SK-N-SH treated with all-trans-retinoic acid at 6 μM for 48 hours (cell line): ENCODE results near the gene RAB30.

Experiments
- ATAC-seq: fragments of 200-7000 bp; cut with Tn5 transposase; 3 replicates; pipeline ENCODE4 v1.9.1; 2020; ENCODE audit warnings: mild to moderate bottlenecking, moderate library complexity
- ARNTL ChIP-seq: fragments of 450-650 bp; formaldehyde crosslinking; IDR thresholded peaks from 2 replicates; pipeline ENCODE4 v1.5.0; 2020; ENCODE audit warnings: low read depth, mild to moderate bottlenecking, moderate library complexity, borderline replicate concordance
- BACH2 ChIP-seq: fragments of 250-450 bp; sonication (Bioruptor Pico); IDR thresholded peaks from 2 replicates; pipeline ENCODE4 v1.9.0; 2021; ENCODE audit warnings: mild to moderate bottlenecking, borderline replicate concordance
- CSDC2 ChIP-seq: fragments of 250-450 bp; sonication (Bioruptor Pico); IDR thresholded peaks from 2 replicates; pipeline ENCODE4 v1.5.0; 2020; ENCODE audit warnings: mild to moderate bottlenecking, moderate library complexity
- ESRRG ChIP-seq: fragments of 250-450 bp; sonication (Bioruptor Pico); IDR thresholded peaks from 2 replicates; pipeline ENCODE4 v1.6.1; 2021; ENCODE audit warnings: mild to moderate bottlenecking
- GLIS3 ChIP-seq: fragments of 250-450 bp; sonication (Bioruptor Pico); IDR thresholded peaks from 2 replicates; pipeline ENCODE4 v1.5.0; 2020; ENCODE audit warnings: mild to moderate bottlenecking, moderate library complexity
- ISL1 ChIP-seq: fragments of 250-450 bp; sonication (Bioruptor Pico); IDR thresholded peaks from 2 replicates; pipeline ENCODE4 v2.1.2; 2022; ENCODE audit warnings: mild to moderate bottlenecking, moderate library complexity
- OSR1 ChIP-seq: fragments of 250-450 bp; sonication (Bioruptor Pico); IDR thresholded peaks from 2 replicates; pipeline ENCODE4 v1.8.0; 2022; ENCODE audit warnings: moderate library complexity, mild to moderate bottlenecking, inconsistent platforms
- PPARA ChIP-seq: fragments of 250-450 bp; sonication (Bioruptor Pico); IDR thresholded peaks from 2 replicates; pipeline ENCODE4 v1.5.0; 2020; ENCODE audit warnings: mild to moderate bottlenecking, borderline replicate concordance
- RARB ChIP-seq: fragments of 250-450 bp; sonication (Bioruptor Pico); IDR thresholded peaks from 2 replicates; pipeline ENCODE4 v1.8.0; 2021; ENCODE audit warnings: mild to moderate bottlenecking, moderate library complexity
- SNAI2 ChIP-seq: fragments of 250-450 bp; sonication (Bioruptor Pico); IDR thresholded peaks from 2 replicates; pipeline ENCODE4 v1.5.0; 2020; ENCODE audit warnings: mild to moderate bottlenecking, moderate library complexity
- TCF4 ChIP-seq: fragments of 250-450 bp; sonication (Bioruptor Pico); IDR thresholded peaks from 2 replicates; pipeline ENCODE4 v1.8.0; 2021; ENCODE audit warnings: mild to moderate bottlenecking, moderate library complexity, borderline replicate concordance
- TOX ChIP-seq: fragments of 250-450 bp; sonication (Bioruptor Pico); IDR thresholded peaks from 2 replicates; pipeline ENCODE4 v1.8.0; 2021; ENCODE audit warnings: mild to moderate bottlenecking, moderate library complexity, borderline replicate concordance
- ZC3H10 ChIP-seq: fragments of 250-450 bp; sonication (Bioruptor Pico); IDR thresholded peaks from 2 replicates; pipeline ENCODE4 v1.5.1; 2021; ENCODE audit warnings: mild to moderate bottlenecking, moderate library complexity
- ZFP3 ChIP-seq: fragments of 250-450 bp; sonication (Bioruptor Pico); IDR thresholded peaks from 2 replicates; pipeline ENCODE4 v1.5.0; 2020; ENCODE audit warnings: mild to moderate bottlenecking, moderate library complexity
- ZFP30 ChIP-seq: fragments of 450-650 bp; formaldehyde crosslinking; IDR thresholded peaks from 2 replicates; pipeline ENCODE4 v1.5.0; 2022; ENCODE audit warnings: mild to moderate bottlenecking, moderate library complexity
- ZNF565 ChIP-seq: fragments of 450-650 bp; formaldehyde crosslinking; conservative IDR thresholded peaks from 2 replicates; pipeline ENCODE4 v1.5.0; 2020; ENCODE audit warnings: low read depth, mild to moderate bottlenecking, moderate library complexity
- ZNF70 ChIP-seq: fragments of 450-650 bp; formaldehyde crosslinking; IDR thresholded peaks from 2 replicates; pipeline ENCODE4 v1.5.0; 2020; ENCODE audit warnings: mild to moderate bottlenecking, moderate library complexity
- ZNF8 ChIP-seq: fragments of 450-650 bp; formaldehyde crosslinking; IDR thresholded peaks from 2 replicates; pipeline ENCODE4 v1.5.0; 2020; ENCODE audit warnings: mild to moderate bottlenecking, moderate library complexity
- TF ChIP-seq, protein P1 (sequence below): fragments of 250-450 bp; sonication (Bioruptor Pico); IDR thresholded peaks from 2 replicates; pipeline ENCODE4 v1.5.1; 2020; ENCODE audit warnings: low read depth, mild to moderate bottlenecking, moderate library complexity
- TF ChIP-seq, protein P2 (sequence below): fragments of 250-450 bp; sonication (Bioruptor Pico); IDR thresholded peaks from 2 replicates; pipeline ENCODE4 v1.5.0; 2020; ENCODE audit warnings: mild to moderate bottlenecking, moderate library complexity
- TF ChIP-seq, protein P3 (sequence below): fragments of 250-450 bp; sonication (Bioruptor Pico); IDR thresholded peaks from 2 replicates; pipeline ENCODE4 v1.5.1; 2021; ENCODE audit warnings: mild to moderate bottlenecking, moderate library complexity
- TF ChIP-seq, protein P4 (sequence below): fragments of 250-450 bp; sonication (Bioruptor Pico); IDR thresholded peaks from 2 replicates; pipeline ENCODE4 v1.8.0; 2020; ENCODE audit warnings: mild to moderate bottlenecking, moderate library complexity, borderline replicate concordance
- TF ChIP-seq, protein P5 (sequence below): fragments of 250-450 bp; sonication (Bioruptor Pico); IDR thresholded peaks from 2 replicates; pipeline ENCODE4 v1.8.0; 2021; ENCODE audit warnings: low read depth, mild to moderate bottlenecking, moderate library complexity, borderline replicate concordance

RAB30 gene

DNA sequence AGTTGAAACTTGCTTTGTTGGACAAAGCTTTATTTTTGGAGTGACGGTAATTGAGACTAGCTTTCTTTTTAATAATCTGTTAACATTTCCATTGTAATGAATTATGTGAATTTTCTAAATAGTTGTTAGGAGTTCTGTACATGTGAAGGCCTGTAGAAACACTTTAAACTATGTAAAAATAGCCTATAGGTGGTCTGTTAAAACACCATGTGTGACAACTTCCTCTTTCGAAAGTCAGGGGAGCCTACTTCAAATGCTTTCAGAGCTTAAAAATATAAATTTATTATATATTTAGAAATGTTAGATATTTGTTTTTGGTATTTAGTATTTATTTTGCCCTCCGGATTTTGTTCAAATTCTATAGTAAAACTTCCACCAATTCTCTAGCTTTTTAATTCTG, 141.5 kb downstream of the RAB30 start:
- TF ChIP-seq TCF4 (no peak), OSR1 (CRISPR knock-in tag) (no peak), BACH2 (CRISPR knock-in tag) (no peak), ZC3H10 (CRISPR knock-in tag) (no peak), ZFP30 (no peak), ZNF565 (CRISPR knock-in tag) (no peak), CSDC2 (CRISPR knock-in tag) (no peak), RARB (CRISPR knock-in tag) (no peak), ZNF70 (CRISPR knock-in tag) (no peak), ZNF8 (no peak), SNAI2 (CRISPR knock-in tag) (no peak), ARNTL (no peak), PPARA (CRISPR knock-in tag) (no peak), TOX (CRISPR knock-in tag) (no peak), GLIS3 (CRISPR knock-in tag) (no peak)
- TF ChIP-seq, protein P1, sequence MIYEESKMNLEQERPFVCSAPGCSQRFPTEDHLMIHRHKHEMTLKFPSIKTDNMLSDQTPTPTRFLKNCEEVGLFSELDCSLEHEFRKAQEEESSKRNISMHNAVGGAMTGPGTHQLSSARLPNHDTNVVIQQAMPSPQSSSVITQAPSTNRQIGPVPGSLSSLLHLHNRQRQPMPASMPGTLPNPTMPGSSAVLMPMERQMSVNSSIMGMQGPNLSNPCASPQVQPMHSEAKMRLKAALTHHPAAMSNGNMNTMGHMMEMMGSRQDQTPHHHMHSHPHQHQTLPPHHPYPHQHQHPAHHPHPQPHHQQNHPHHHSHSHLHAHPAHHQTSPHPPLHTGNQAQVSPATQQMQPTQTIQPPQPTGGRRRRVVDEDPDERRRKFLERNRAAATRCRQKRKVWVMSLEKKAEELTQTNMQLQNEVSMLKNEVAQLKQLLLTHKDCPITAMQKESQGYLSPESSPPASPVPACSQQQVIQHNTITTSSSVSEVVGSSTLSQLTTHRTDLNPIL (CRISPR knock-in tag): no peak
- TF ChIP-seq, protein P2, sequence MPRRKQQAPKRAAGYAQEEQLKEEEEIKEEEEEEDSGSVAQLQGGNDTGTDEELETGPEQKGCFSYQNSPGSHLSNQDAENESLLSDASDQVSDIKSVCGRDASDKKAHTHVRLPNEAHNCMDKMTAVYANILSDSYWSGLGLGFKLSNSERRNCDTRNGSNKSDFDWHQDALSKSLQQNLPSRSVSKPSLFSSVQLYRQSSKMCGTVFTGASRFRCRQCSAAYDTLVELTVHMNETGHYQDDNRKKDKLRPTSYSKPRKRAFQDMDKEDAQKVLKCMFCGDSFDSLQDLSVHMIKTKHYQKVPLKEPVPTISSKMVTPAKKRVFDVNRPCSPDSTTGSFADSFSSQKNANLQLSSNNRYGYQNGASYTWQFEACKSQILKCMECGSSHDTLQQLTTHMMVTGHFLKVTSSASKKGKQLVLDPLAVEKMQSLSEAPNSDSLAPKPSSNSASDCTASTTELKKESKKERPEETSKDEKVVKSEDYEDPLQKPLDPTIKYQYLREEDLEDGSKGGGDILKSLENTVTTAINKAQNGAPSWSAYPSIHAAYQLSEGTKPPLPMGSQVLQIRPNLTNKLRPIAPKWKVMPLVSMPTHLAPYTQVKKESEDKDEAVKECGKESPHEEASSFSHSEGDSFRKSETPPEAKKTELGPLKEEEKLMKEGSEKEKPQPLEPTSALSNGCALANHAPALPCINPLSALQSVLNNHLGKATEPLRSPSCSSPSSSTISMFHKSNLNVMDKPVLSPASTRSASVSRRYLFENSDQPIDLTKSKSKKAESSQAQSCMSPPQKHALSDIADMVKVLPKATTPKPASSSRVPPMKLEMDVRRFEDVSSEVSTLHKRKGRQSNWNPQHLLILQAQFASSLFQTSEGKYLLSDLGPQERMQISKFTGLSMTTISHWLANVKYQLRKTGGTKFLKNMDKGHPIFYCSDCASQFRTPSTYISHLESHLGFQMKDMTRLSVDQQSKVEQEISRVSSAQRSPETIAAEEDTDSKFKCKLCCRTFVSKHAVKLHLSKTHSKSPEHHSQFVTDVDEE (CRISPR knock-in tag): no peak
- TF ChIP-seq, protein P3, sequence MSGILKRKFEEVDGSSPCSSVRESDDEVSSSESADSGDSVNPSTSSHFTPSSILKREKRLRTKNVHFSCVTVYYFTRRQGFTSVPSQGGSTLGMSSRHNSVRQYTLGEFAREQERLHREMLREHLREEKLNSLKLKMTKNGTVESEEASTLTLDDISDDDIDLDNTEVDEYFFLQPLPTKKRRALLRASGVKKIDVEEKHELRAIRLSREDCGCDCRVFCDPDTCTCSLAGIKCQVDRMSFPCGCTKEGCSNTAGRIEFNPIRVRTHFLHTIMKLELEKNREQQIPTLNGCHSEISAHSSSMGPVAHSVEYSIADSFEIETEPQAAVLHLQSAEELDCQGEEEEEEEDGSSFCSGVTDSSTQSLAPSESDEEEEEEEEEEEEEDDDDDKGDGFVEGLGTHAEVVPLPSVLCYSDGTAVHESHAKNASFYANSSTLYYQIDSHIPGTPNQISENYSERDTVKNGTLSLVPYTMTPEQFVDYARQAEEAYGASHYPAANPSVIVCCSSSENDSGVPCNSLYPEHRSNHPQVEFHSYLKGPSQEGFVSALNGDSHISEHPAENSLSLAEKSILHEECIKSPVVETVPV: no peak
- ATAC-seq: no peak

DNA sequence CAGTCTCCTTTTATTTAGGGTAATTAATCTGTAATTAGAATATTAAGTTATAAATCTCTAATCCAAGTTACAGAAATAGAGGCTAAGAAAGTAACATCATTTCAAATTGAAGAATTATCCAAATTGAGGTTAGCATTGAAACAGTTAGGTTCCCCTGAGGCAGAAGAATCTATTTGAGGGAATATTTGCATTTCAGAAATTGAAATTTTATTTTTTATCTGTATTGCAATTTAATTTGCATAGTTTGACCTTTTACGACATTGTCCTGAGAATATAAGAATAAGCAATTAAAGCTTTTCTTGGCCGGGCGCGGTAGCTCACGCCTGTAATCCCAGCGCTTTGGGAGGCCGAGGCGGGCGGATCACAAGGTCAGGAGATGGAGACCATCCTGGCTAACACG, 142.6 kb downstream of the RAB30 start:
- no peak for ATAC-seq
- TF ChIP-seq TCF4 (no peak), BACH2 (CRISPR knock-in tag) (no peak), ZC3H10 (CRISPR knock-in tag) (no peak), ESRRG (no peak), ISL1 (CRISPR knock-in tag) (no peak), GLIS3 (CRISPR knock-in tag) (no peak), ZNF565 (CRISPR knock-in tag) (no peak), PPARA (CRISPR knock-in tag) (no peak), SNAI2 (CRISPR knock-in tag) (no peak), ZFP30 (no peak), ZNF8 (no peak), RARB (CRISPR knock-in tag) (no peak), OSR1 (CRISPR knock-in tag) (no peak), ZFP3 (no peak)
- TF ChIP-seq, protein P4, sequence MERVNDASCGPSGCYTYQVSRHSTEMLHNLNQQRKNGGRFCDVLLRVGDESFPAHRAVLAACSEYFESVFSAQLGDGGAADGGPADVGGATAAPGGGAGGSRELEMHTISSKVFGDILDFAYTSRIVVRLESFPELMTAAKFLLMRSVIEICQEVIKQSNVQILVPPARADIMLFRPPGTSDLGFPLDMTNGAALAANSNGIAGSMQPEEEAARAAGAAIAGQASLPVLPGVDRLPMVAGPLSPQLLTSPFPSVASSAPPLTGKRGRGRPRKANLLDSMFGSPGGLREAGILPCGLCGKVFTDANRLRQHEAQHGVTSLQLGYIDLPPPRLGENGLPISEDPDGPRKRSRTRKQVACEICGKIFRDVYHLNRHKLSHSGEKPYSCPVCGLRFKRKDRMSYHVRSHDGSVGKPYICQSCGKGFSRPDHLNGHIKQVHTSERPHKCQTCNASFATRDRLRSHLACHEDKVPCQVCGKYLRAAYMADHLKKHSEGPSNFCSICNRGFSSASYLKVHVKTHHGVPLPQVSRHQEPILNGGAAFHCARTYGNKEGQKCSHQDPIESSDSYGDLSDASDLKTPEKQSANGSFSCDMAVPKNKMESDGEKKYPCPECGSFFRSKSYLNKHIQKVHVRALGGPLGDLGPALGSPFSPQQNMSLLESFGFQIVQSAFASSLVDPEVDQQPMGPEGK: no peak
- TF ChIP-seq, protein P2 (CRISPR knock-in tag): no peak
- TF ChIP-seq, protein P1 (CRISPR knock-in tag): no peak
- TF ChIP-seq, protein P5, sequence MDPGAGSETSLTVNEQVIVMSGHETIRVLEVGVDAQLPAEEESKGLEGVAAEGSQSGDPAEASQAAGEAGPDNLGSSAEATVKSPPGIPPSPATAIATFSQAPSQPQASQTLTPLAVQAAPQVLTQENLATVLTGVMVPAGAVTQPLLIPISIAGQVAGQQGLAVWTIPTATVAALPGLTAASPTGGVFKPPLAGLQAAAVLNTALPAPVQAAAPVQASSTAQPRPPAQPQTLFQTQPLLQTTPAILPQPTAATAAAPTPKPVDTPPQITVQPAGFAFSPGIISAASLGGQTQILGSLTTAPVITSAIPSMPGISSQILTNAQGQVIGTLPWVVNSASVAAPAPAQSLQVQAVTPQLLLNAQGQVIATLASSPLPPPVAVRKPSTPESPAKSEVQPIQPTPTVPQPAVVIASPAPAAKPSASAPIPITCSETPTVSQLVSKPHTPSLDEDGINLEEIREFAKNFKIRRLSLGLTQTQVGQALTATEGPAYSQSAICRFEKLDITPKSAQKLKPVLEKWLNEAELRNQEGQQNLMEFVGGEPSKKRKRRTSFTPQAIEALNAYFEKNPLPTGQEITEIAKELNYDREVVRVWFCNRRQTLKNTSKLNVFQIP (CRISPR knock-in tag): no peak
